ENCODE measurements around the gene IL16. TPM values are rescaled to one million over a fixed set of nuclear protein-coding genes. Genes with fewer than 3 reads are reported as not detected.

Gene IL16
- polyA plus RNA-seq, 1 donor from 2014 or later, result not detected

DNA sequence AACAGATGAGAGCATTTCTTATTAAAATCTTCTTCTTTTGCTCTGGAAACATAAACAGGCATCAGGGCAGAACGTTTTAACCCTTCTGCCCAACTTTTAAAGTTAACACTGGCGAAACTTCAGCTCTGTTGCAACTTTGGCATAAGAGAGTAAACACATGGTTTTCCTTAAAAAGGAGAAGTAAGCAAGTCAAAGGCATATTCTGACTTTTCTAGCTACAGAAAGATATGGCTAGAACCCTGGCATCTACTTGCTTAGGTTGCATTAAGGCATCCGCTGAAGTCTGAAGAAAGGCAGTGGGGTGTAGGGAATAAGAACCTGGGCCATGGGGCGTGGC, 13.3 kb upstream of the IL16 start:
- no peaks in the 10 kb centered on the region for H3K9me3 ChIP-seq (ENCODE audit: low read length)
- H4K20me1 ChIP-seq (ENCODE audit: insufficient read depth), result no peaks in the 10 kb centered on the region
- no peaks in the 10 kb centered on the region for H3K79me2 ChIP-seq (replicated peaks; ENCODE audit: insufficient read depth, low read length)
- TF ChIP-seq SMC3 (conservative IDR thresholded peaks at IDR 0.05; ENCODE audit: poor library complexity) (no peak), MXI1 (conservative IDR thresholded peaks at IDR 0.05; ENCODE audit: poor library complexity, severe bottlenecking) (no peak), TAF1 (IDR thresholded peaks at IDR 0.05; ENCODE audit: low read depth) (no peak), EP300 (conservative IDR thresholded peaks at IDR 0.05; ENCODE audit: poor library complexity, severe bottlenecking) (no peak), POLR2AphosphoS5 (IDR thresholded peaks at IDR 0.05) (no peak), EZH2 (IDR thresholded peaks at IDR 0.05; ENCODE audit: borderline replicate concordance, insufficient read depth, low read length, poor library complexity, severe bottlenecking) (no peak), RAD21 (conservative IDR thresholded peaks at IDR 0.05) (no peak)
- TF ChIP-seq, protein P1, sequence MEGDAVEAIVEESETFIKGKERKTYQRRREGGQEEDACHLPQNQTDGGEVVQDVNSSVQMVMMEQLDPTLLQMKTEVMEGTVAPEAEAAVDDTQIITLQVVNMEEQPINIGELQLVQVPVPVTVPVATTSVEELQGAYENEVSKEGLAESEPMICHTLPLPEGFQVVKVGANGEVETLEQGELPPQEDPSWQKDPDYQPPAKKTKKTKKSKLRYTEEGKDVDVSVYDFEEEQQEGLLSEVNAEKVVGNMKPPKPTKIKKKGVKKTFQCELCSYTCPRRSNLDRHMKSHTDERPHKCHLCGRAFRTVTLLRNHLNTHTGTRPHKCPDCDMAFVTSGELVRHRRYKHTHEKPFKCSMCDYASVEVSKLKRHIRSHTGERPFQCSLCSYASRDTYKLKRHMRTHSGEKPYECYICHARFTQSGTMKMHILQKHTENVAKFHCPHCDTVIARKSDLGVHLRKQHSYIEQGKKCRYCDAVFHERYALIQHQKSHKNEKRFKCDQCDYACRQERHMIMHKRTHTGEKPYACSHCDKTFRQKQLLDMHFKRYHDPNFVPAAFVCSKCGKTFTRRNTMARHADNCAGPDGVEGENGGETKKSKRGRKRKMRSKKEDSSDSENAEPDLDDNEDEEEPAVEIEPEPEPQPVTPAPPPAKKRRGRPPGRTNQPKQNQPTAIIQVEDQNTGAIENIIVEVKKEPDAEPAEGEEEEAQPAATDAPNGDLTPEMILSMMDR (IDR thresholded peaks at IDR 0.05; ENCODE audit: poor library complexity, severe bottlenecking), result no peak
- TF ChIP-seq, protein P2, sequence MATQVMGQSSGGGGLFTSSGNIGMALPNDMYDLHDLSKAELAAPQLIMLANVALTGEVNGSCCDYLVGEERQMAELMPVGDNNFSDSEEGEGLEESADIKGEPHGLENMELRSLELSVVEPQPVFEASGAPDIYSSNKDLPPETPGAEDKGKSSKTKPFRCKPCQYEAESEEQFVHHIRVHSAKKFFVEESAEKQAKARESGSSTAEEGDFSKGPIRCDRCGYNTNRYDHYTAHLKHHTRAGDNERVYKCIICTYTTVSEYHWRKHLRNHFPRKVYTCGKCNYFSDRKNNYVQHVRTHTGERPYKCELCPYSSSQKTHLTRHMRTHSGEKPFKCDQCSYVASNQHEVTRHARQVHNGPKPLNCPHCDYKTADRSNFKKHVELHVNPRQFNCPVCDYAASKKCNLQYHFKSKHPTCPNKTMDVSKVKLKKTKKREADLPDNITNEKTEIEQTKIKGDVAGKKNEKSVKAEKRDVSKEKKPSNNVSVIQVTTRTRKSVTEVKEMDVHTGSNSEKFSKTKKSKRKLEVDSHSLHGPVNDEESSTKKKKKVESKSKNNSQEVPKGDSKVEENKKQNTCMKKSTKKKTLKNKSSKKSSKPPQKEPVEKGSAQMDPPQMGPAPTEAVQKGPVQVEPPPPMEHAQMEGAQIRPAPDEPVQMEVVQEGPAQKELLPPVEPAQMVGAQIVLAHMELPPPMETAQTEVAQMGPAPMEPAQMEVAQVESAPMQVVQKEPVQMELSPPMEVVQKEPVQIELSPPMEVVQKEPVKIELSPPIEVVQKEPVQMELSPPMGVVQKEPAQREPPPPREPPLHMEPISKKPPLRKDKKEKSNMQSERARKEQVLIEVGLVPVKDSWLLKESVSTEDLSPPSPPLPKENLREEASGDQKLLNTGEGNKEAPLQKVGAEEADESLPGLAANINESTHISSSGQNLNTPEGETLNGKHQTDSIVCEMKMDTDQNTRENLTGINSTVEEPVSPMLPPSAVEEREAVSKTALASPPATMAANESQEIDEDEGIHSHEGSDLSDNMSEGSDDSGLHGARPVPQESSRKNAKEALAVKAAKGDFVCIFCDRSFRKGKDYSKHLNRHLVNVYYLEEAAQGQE (IDR thresholded peaks at IDR 0.05; ENCODE audit: borderline replicate concordance), result no peak
- no peaks in the 10 kb centered on the region for H3F3A ChIP-seq (ENCODE audit: insufficient read depth, low read length, poor library complexity, severe bottlenecking)
- H3K27ac ChIP-seq (ENCODE audit: low read length), result no peak overlapping the region
- H3K27me3 ChIP-seq (ENCODE audit: insufficient read depth, low read depth, low read length), result no peaks in the 10 kb centered on the region
- no peak overlapping the region for H3K4me2 ChIP-seq (ENCODE audit: low read length)
- no peaks in the 10 kb centered on the region for H3K36me3 ChIP-seq (ENCODE audit: insufficient read depth, low read length)
- no peak overlapping the region for H3K4me3 ChIP-seq (ENCODE audit: low read length)
- H2AFZ ChIP-seq (ENCODE audit: low read depth, low read length), result no peak overlapping the region
- H3K9me2 ChIP-seq (ENCODE audit: insufficient read depth, low read length), result no peaks in the 10 kb centered on the region
- no peak overlapping the region for H3K9ac ChIP-seq (ENCODE audit: low read length)

DNA sequence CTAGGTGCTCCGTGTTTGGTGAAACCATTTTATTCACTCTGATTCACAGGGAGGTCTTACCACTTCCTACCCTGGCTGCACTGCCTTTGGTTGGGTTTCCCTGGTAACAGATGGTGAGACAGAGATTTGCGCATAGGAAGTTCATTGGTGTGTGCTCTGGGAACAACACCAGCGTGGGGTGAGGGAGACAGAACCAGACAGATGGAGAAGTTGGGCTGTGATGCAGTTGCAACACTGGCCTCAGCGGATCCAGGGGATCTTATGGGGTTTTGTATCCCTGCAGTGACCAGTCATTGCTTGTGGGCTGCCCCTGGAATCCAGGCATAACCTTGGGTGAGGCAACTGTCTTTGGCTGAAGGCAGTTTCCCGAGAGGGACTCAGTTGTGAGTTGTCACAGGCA, 12.5 kb upstream of the IL16 start:
- H3K4me2 ChIP-seq (ENCODE audit: low read length), result no peak overlapping the region
- no peaks in the 10 kb centered on the region for H3F3A ChIP-seq (ENCODE audit: insufficient read depth, low read length, poor library complexity, severe bottlenecking)
- H3K27ac ChIP-seq (ENCODE audit: low read length), result no peak overlapping the region
- no peaks in the 10 kb centered on the region for H3K9me2 ChIP-seq (ENCODE audit: insufficient read depth, low read length)
- no peak overlapping the region for H2AFZ ChIP-seq (ENCODE audit: low read depth, low read length)
- no peaks in the 10 kb centered on the region for H4K20me1 ChIP-seq (ENCODE audit: insufficient read depth)
- H3K4me3 ChIP-seq (ENCODE audit: low read length), result no peak overlapping the region
- H3K79me2 ChIP-seq (replicated peaks; ENCODE audit: insufficient read depth, low read length), result no peaks in the 10 kb centered on the region
- H3K9me3 ChIP-seq (ENCODE audit: low read length), result no peaks in the 10 kb centered on the region
- TF ChIP-seq MXI1 (conservative IDR thresholded peaks at IDR 0.05; ENCODE audit: poor library complexity, severe bottlenecking) (no peak), EP300 (conservative IDR thresholded peaks at IDR 0.05; ENCODE audit: poor library complexity, severe bottlenecking) (no peak)
- no peaks in the 10 kb centered on the region for H3K36me3 ChIP-seq (ENCODE audit: insufficient read depth, low read length)
- H3K27me3 ChIP-seq (ENCODE audit: insufficient read depth, low read depth, low read length), result no peaks in the 10 kb centered on the region
- H3K9ac ChIP-seq (ENCODE audit: low read length), result no peak overlapping the region

Data from neural cell (in vitro differentiated cells).